Panc1 (cell line): ENCODE results near the gene ABHD17A.

ENCODE experiments used
- CTCF ChIP-seq: fragments of 450-650 bp; IDR thresholded peaks from 2 replicates; pipeline ENCODE4 v1.5.1; 2017; ENCODE audit warnings: mild to moderate bottlenecking
- POLR2AphosphoS5 ChIP-seq: IDR thresholded peaks from 2 replicates; pipeline ENCODE4 v1.6.1; 2012; ENCODE audit warnings: mild to moderate bottlenecking, low read depth, low read length, moderate library complexity

- TF ChIP-seq CTCF (no peak), POLR2AphosphoS5 (no peak; the same call in 1 of the 2 replicates)
Measured at GRCh38 chr19:1863328-1863637, 22.0 kb downstream of the ABHD17A start, which contains the start of gene KLF16.
